Nephron (organoid): ENCODE measurements around the gene SREBF1.
"Not testable (repeated sequence)": the region's sequence is repeated elsewhere in the genome, so short reads cannot be mapped to it uniquely, and the experiment has no call there.

ENCODE experiments used
- H3K27ac Mint-ChIP-seq, 3 experiments: 2 replicates each; pipeline ENCODE4 v1.8.0; 2020; ENCODE audit warnings: mixed read lengths in 3 of 3, mild to moderate bottlenecking in 2 of 3, moderate library complexity in 1 of 3
- H3K27me3 Mint-ChIP-seq: 2 replicates; pipeline ENCODE4 v1.8.0; 2021; ENCODE audit warnings: low read depth, mild to moderate bottlenecking, moderate library complexity, mixed read lengths
- H3K36me3 Mint-ChIP-seq: 2 replicates; pipeline ENCODE4 v1.8.0; 2020; ENCODE audit warnings: low read depth, mixed read lengths
- H3K4me1 Mint-ChIP-seq: 2 replicates; pipeline ENCODE4 v1.8.0; 2020; ENCODE audit warnings: mixed read lengths
- H3K4me3 Mint-ChIP-seq, 3 experiments: 2 replicates each; pipeline ENCODE4 v1.8.0; 2020; ENCODE audit warnings: mild to moderate bottlenecking in 3 of 3, mixed read lengths in 3 of 3, moderate library complexity in 2 of 3
- H3K9me3 Mint-ChIP-seq: 2 replicates; pipeline ENCODE4 v1.8.0; 2020; ENCODE audit warnings: mixed read lengths
- TF ChIP-seq, protein P1 (sequence below), 3 experiments: fragments of 200-600 bp; sonication (generic); IDR thresholded peaks; one replicate each; pipeline ENCODE4 v1.5.0; 2021; ENCODE audit warnings: antibody characterized with exemption in 3 of 3; ENCODE audit not compliant: unreplicated experiment in 3 of 3

The SREBF1 gene

DNA sequence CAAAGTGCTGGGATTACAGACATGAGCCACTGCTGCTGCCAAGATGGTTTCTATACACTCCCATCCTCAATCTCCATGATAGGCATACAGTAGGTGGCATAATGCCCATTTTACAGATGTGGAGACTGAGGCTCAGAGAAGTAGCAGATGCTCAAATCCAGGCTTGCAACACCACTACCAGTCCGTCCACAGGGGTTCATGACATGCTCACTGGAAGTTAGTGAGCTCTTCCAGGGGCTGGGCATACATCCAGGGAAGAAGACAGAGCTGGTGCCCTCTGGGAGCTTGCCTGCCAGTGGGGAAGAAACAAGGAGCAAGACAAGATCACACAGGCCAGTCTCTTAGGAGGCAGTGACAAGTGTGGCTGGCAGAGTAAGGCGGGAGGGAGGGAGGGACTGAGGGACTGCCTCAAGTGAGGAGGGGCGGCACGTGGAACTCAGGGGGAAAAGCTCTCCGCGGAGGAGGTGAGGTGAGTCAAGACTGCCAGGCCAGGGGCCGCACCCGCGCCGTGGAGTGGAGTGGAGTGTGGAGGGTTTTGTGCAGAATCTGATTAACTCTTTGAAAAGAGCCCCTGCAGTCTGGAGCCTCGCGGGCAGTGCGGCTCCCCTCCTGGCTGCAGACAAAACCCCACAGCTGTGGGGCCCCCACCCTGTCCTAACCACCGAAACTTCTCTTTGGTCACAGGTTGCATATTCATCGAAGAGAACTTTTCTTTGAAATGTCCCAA, 27.9 kb downstream of the SREBF1 start:
- Mint-ChIP-seq H3K9me3 (no peaks in the 10 kb centered on the region), H3K27me3 (peaks cover 3% of the 10 kb centered on the region), H3K4me3 (peak overlapping the region; percentile 46 to 67 (median 64)), H3K36me3 (peaks cover 20% of the 10 kb centered on the region), H3K4me1 (peaks cover 42% of the 10 kb centered on the region), H3K27ac (peak overlapping the region in 2 of 3 experiments; percentile 5 to 57)
- TF ChIP-seq, protein P1, sequence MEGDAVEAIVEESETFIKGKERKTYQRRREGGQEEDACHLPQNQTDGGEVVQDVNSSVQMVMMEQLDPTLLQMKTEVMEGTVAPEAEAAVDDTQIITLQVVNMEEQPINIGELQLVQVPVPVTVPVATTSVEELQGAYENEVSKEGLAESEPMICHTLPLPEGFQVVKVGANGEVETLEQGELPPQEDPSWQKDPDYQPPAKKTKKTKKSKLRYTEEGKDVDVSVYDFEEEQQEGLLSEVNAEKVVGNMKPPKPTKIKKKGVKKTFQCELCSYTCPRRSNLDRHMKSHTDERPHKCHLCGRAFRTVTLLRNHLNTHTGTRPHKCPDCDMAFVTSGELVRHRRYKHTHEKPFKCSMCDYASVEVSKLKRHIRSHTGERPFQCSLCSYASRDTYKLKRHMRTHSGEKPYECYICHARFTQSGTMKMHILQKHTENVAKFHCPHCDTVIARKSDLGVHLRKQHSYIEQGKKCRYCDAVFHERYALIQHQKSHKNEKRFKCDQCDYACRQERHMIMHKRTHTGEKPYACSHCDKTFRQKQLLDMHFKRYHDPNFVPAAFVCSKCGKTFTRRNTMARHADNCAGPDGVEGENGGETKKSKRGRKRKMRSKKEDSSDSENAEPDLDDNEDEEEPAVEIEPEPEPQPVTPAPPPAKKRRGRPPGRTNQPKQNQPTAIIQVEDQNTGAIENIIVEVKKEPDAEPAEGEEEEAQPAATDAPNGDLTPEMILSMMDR (IDR thresholded peaks at IDR 0.05; ENCODE audit: unreplicated experiment in 3 of 3): no peak

DNA sequence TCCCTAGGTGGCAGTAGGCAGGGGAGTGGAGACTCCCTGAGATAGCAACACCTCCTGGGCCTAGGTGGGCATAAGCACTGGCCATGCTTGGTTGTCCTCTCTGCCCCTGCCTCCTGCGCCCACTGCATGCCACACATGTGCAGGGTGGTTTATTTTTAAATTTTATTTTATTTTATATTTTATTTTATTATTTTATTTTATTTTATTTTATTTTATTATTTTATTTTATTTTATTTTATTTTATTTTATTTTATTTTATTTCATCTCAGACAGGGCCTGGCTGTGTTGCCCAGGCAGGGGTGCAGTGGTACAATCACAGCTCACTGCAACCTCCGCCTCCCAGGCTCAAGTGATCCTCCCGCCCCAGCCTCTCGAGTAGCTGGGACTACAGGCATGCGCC, 28.6 kb downstream of the SREBF1 start:
- H3K27me3 Mint-ChIP-seq, H3K4me3 Mint-ChIP-seq, H3K27ac Mint-ChIP-seq, H3K9me3 Mint-ChIP-seq: not testable (repeated sequence)
- peaks cover 42% of the 10 kb centered on the region for H3K4me1 Mint-ChIP-seq
- peaks cover 24% of the 10 kb centered on the region for H3K36me3 Mint-ChIP-seq

- H3K27ac Mint-ChIP-seq: no peak overlapping the region
- peaks cover 3% of the 10 kb centered on the region for H3K27me3 Mint-ChIP-seq
- TF ChIP-seq, protein P1 (IDR thresholded peaks at IDR 0.05; ENCODE audit: unreplicated experiment in 3 of 3): no peak
- no peak overlapping the region for H3K4me3 Mint-ChIP-seq
- peaks cover 42% of the 10 kb centered on the region for H3K4me1 Mint-ChIP-seq
- H3K9me3 Mint-ChIP-seq: no peaks in the 10 kb centered on the region
- peaks cover 24% of the 10 kb centered on the region for H3K36me3 Mint-ChIP-seq
These were observed 29.3 kb downstream of the SREBF1 start for GRCh38 chr17:17807440-17807839.

DNA sequence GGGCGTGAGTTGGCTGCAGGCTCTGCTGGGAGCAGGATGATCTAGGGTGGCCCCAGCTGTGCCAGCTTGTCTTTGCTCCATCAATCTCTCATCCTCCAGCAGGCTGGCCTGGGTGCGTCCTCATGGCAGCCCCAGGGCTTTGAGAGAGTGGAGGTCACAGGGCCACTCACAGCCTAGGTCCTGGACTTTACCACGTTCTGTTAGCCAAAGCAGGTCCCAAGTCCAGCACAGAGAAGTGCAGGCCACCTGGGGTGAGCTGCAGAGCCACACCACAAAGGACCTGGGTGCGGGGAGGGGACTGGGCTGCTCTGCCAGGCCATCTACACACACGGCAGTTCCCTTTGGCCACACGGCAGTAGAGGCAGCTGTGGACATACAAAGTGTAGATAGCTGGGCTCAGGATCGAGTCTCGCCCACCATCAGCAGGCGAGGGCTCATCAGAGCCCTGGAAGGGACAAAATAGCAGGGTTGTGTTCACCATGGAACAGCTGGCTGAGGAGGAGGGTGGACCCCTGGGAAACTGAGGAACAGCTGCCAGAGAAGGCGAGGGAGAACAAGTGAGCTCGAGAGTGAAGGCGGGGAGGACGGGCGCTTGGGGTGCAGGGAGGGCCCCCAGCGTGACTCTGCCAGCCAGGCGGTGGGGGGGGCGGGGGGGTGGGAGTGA, 30.0 kb downstream of the SREBF1 start:
- H3K36me3 Mint-ChIP-seq: peaks cover 24% of the 10 kb centered on the region
- peaks cover 37% of the 10 kb centered on the region for H3K4me1 Mint-ChIP-seq
- no peaks in the 10 kb centered on the region for H3K9me3 Mint-ChIP-seq

GRCh38 chr17:17806035-17806434, 30.8 kb downstream of the SREBF1 start:
- Mint-ChIP-seq H3K36me3 (peaks cover 24% of the 10 kb centered on the region), H3K4me3 (peak overlapping the region in 1 of 3 experiments; percentile 21), H3K27me3 (peaks cover 3% of the 10 kb centered on the region), H3K9me3 (no peaks in the 10 kb centered on the region), H3K27ac (peak overlapping the region in 2 of 3 experiments; percentile 8 to 35), H3K4me1 (peaks cover 29% of the 10 kb centered on the region)
- TF ChIP-seq, protein P1 (IDR thresholded peaks at IDR 0.05; ENCODE audit: unreplicated experiment in 3 of 3): no peak

More for the DNA sequence above, 30.0 kb downstream of the SREBF1 start:
- TF ChIP-seq, protein P1 (IDR thresholded peaks at IDR 0.05; ENCODE audit: unreplicated experiment in 3 of 3): no peak
- Mint-ChIP-seq H3K27me3 (peaks cover 3% of the 10 kb centered on the region), H3K4me3 (no peak overlapping the region), H3K27ac (no peak overlapping the region)

DNA sequence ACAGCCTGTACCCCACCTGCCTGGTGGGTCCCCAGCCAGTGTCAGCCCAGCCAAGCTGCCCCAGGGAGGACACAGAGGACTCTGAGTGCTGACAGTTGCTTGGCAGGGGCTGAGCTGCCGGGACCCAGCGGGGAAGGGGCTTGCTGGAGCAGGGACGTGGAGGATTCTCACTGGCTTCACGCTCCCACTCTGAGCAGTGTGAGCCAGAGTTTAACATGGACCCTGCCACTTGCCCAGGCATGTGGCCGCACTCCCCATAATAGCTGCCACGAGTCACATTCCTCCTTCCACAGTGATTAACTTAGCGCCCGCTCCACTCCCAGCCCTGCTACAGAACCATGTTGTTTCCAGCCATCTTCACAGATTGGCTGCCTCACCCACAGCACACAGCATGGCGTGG, 31.2 kb downstream of the SREBF1 start:
- TF ChIP-seq, protein P1 (IDR thresholded peaks at IDR 0.05; ENCODE audit: unreplicated experiment in 3 of 3): no peak
- Mint-ChIP-seq H3K27me3 (peaks cover 1% of the 10 kb centered on the region), H3K4me1 (peaks cover 25% of the 10 kb centered on the region), H3K27ac (peak overlapping the region in 2 of 3 experiments; percentile 8 to 35), H3K36me3 (peaks cover 24% of the 10 kb centered on the region), H3K4me3 (peak overlapping the region in 1 of 3 experiments; percentile 21), H3K9me3 (no peaks in the 10 kb centered on the region)
